Skeletal muscle tissue (tissue), 4 donors: ENCODE measurements around the gene SARNP. TPM values are rescaled to one million over a fixed set of nuclear protein-coding genes. Genes with fewer than 3 reads are reported as not detected.

Experiments
- H3K27ac ChIP-seq: one replicate; pipeline ENCODE4 v1.7.0; 2013; ENCODE audit warnings: mild to moderate bottlenecking, low read depth, low read length, inconsistent platforms
- H3K27me3 ChIP-seq, 3 donors: one replicate each; pipeline ENCODE4 v1.7.0; 2013; ENCODE audit warnings: low read length in 3 of 3; ENCODE audit not compliant: control insufficient read depth in 3 of 3, insufficient read depth in 3 of 3
- H3K36me3 ChIP-seq, 3 donors: one replicate each; pipeline ENCODE4 v1.7.0; 2013; ENCODE audit warnings: low read length in 3 of 3; ENCODE audit not compliant: control insufficient read depth in 3 of 3, insufficient read depth in 3 of 3
- H3K4me1 ChIP-seq, 3 donors: one replicate each; pipeline ENCODE4 v1.7.0; 2013; ENCODE audit warnings: low read length in 3 of 3, mild to moderate bottlenecking in 3 of 3; ENCODE audit not compliant: control insufficient read depth in 3 of 3, insufficient read depth in 3 of 3
- H3K4me3 ChIP-seq, 3 donors: one replicate each; pipeline ENCODE4 v1.7.0; 2013; ENCODE audit warnings: low read length in 3 of 3
- H3K9ac ChIP-seq, 3 donors: one replicate each; pipeline ENCODE4 v1.7.0; 2013; ENCODE audit warnings: low read length in 3 of 3, mild to moderate bottlenecking in 3 of 3, moderate library complexity in 2 of 3, low read depth in 1 of 3
- H3K9me3 ChIP-seq, 3 donors: one replicate each; pipeline ENCODE4 v1.7.0; 2013; ENCODE audit warnings: low read length in 3 of 3; ENCODE audit not compliant: control insufficient read depth in 3 of 3
- total RNA-seq: library from RNA; depleted of rRNA; stranded (reverse); fragments of >200 nt; gene quantifications from one replicate; pipeline ENCODE4 v1.2.3, GENCODE V29; 2014
- donor health status: Osteomylitis.

SARNP gene
- total RNA-seq, 1 donor from 2014 or later: 71.5 TPM

GRCh38 chr12:55738123-55739024 is 79.2 kb downstream of the SARNP start:
- Histone ChIP-seq H3K27me3 (peaks cover 0 to 4% (median 0%) of the 10 kb centered on the region in 3 donors), H3K9me3 (no peaks in the 10 kb centered on the region), H3K4me1 (peaks cover 17 to 22% (median 20%) of the 10 kb centered on the region in 3 donors), H3K27ac (peak overlapping the region; percentile 28), H3K4me3 (peak overlapping the region; percentile 61 to 88 (median 74)), H3K9ac (peak overlapping the region; percentile 58 to 87 (median 65)), H3K36me3 (no peaks in the 10 kb centered on the region)

GRCh38 chr12:55737581-55738122 is 79.9 kb downstream of the SARNP start:
- no peaks in the 10 kb centered on the region for H3K36me3 ChIP-seq
- peak overlapping the region; percentile 28 for H3K27ac ChIP-seq
- H3K4me3 ChIP-seq: peak overlapping the region; percentile 61 to 88 (median 74)
- H3K27me3 ChIP-seq: peaks cover 0 to 2% (median 0%) of the 10 kb centered on the region in 3 donors
- H3K4me1 ChIP-seq: peaks cover 17 to 20% (median 19%) of the 10 kb centered on the region in 3 donors
- H3K9ac ChIP-seq: peak overlapping the region in 1 of 3 donors; percentile 33
- no peaks in the 10 kb centered on the region for H3K9me3 ChIP-seq

GRCh38 chr12:55736780-55737580 is 80.5 kb downstream of the SARNP start:
- Histone ChIP-seq H3K4me3 (no peak overlapping the region), H3K9ac (peak overlapping the region in 2 of 3 donors; percentile 38 to 58), H3K9me3 (no peaks in the 10 kb centered on the region), H3K36me3 (peaks cover 0 to 2% (median 0%) of the 10 kb centered on the region in 3 donors), H3K27me3 (no peaks in the 10 kb centered on the region), H3K27ac (no peak overlapping the region), H3K4me1 (peaks cover 17% of the 10 kb centered on the region in 3 donors)

- H3K4me1 ChIP-seq: peaks cover 17% of the 10 kb centered on the region in 3 donors
- no peak overlapping the region for H3K9ac ChIP-seq
- H3K9me3 ChIP-seq: no peaks in the 10 kb centered on the region
- H3K27me3 ChIP-seq: no peaks in the 10 kb centered on the region
- peaks cover 0 to 2% (median 0%) of the 10 kb centered on the region in 3 donors for H3K36me3 ChIP-seq
- no peak overlapping the region for H3K4me3 ChIP-seq
- H3K27ac ChIP-seq: no peak overlapping the region
Measured at GRCh38 chr12:55736076-55736475, 81.4 kb downstream of the SARNP start.

GRCh38 chr12:55734595-55734994 is 82.9 kb downstream of the SARNP start:
- no peak overlapping the region for H3K4me3 ChIP-seq
- peaks cover 0 to 2% (median 0%) of the 10 kb centered on the region in 3 donors for H3K36me3 ChIP-seq
- H3K9me3 ChIP-seq: no peaks in the 10 kb centered on the region
- peaks cover 27 to 29% (median 27%) of the 10 kb centered on the region in 3 donors for H3K4me1 ChIP-seq
- H3K9ac ChIP-seq: no peak overlapping the region
- H3K27me3 ChIP-seq: no peaks in the 10 kb centered on the region
- no peak overlapping the region for H3K27ac ChIP-seq

GRCh38 chr12:55733858-55734257 is 83.7 kb downstream of the SARNP start:
- Histone ChIP-seq H3K4me1 (peaks cover 29 to 33% (median 30%) of the 10 kb centered on the region in 3 donors), H3K27ac (no peak overlapping the region), H3K36me3 (peaks cover 0 to 2% (median 2%) of the 10 kb centered on the region in 3 donors), H3K4me3 (no peak overlapping the region), H3K9ac (no peak overlapping the region), H3K27me3 (no peaks in the 10 kb centered on the region), H3K9me3 (no peaks in the 10 kb centered on the region)

GRCh38 chr12:55733021-55733555 is 84.4 kb downstream of the SARNP start:
- no peak overlapping the region for H3K27ac ChIP-seq

GRCh38 chr12:55732288-55732687 is 85.2 kb downstream of the SARNP start:
- Histone ChIP-seq H3K27ac (no peak overlapping the region), H3K4me3 (no peak overlapping the region), H3K27me3 (no peaks in the 10 kb centered on the region), H3K4me1 (peaks cover 25 to 29% (median 25%) of the 10 kb centered on the region in 3 donors), H3K9me3 (no peaks in the 10 kb centered on the region), H3K36me3 (peaks cover 2 to 3% (median 3%) of the 10 kb centered on the region in 3 donors), H3K9ac (peak overlapping the region in 2 of 3 donors; percentile 33 to 54)

More at GRCh38 chr12:55733021-55733555, 84.4 kb downstream of the SARNP start:
- Histone ChIP-seq H3K27me3 (no peaks in the 10 kb centered on the region), H3K36me3 (peaks cover 0 to 2% (median 2%) of the 10 kb centered on the region in 3 donors), H3K4me3 (no peak overlapping the region), H3K4me1 (peaks cover 24 to 29% (median 26%) of the 10 kb centered on the region in 3 donors), H3K9me3 (no peaks in the 10 kb centered on the region), H3K9ac (no peak overlapping the region)
